ENCODE data around the gene SFPQ.
"Not testable (repeated sequence)": the region's sequence is repeated elsewhere in the genome, so short reads cannot be mapped to it uniquely, and the experiment has no call there.

SFPQ gene

GRCh38 chr1:35142728-35143127 lies 50.2 kb downstream of the SFPQ start:
- H3K27ac ChIP-seq (ENCODE audit: insufficient read depth, low read depth, low read length, poor library complexity, severe bottlenecking); H3K9me3 ChIP-seq (ENCODE audit: control insufficient read depth, low read length); H3K36me3 ChIP-seq (ENCODE audit: control insufficient read depth, insufficient read depth, low read length); H3K4me1 ChIP-seq (ENCODE audit: control insufficient read depth, insufficient read depth, low read length); H3K4me3 ChIP-seq (ENCODE audit: insufficient read depth, low read depth, low read length); H3K27me3 ChIP-seq (ENCODE audit: control insufficient read depth, insufficient read depth, low read length, poor library complexity, severe bottlenecking): not testable (repeated sequence)
- 94 to 95% methylated on average over 9 of the region's 9 CpGs for WGBS, 2 experiments

- H3K27me3 ChIP-seq (ENCODE audit: control insufficient read depth, insufficient read depth, low read length, poor library complexity, severe bottlenecking); H3K4me3 ChIP-seq (ENCODE audit: insufficient read depth, low read depth, low read length); H3K9me3 ChIP-seq (ENCODE audit: control insufficient read depth, low read length); H3K27ac ChIP-seq (ENCODE audit: insufficient read depth, low read depth, low read length, poor library complexity, severe bottlenecking); H3K36me3 ChIP-seq (ENCODE audit: control insufficient read depth, insufficient read depth, low read length); H3K4me1 ChIP-seq (ENCODE audit: control insufficient read depth, insufficient read depth, low read length): not testable (repeated sequence)
Measured at GRCh38 chr1:35142294-35142693, 50.7 kb downstream of the SFPQ start.

GRCh38 chr1:35137590-35137989 lies 55.4 kb downstream of the SFPQ start:
- not testable (repeated sequence) for H3K27me3 ChIP-seq (ENCODE audit: control insufficient read depth, insufficient read depth, low read length, poor library complexity, severe bottlenecking); H3K4me1 ChIP-seq (ENCODE audit: control insufficient read depth, insufficient read depth, low read length); H3K4me3 ChIP-seq (ENCODE audit: insufficient read depth, low read depth, low read length); H3K36me3 ChIP-seq (ENCODE audit: control insufficient read depth, insufficient read depth, low read length); H3K27ac ChIP-seq (ENCODE audit: insufficient read depth, low read depth, low read length, poor library complexity, severe bottlenecking); H3K9me3 ChIP-seq (ENCODE audit: control insufficient read depth, low read length)
- WGBS, 2 experiments = 91 to 95% methylated on average over 5 of the region's 5 CpGs

DNA sequence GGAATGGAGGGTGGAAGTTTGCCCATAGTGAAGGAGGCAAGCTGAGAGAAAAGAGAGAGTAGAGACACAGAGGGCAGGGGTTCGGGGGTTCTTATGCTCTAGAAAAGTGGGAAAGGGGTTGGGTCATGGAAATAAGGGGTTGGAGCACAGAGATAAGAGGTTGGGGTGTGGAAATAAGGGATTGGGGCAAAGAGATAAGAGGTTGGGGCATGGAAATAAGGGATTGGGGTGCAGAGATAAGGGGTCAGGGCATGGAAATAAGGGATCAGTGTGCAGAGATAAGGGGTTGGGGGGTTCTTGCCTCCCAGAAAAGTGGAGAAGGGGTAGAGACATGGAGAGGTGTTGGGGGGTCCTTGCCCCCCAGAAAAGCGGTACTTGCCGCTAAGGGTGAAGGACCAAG lies 56.2 kb downstream of the SFPQ start:
- H3K9me3 ChIP-seq (ENCODE audit: control insufficient read depth, low read length) = no peaks in the 10 kb centered on the region
- no peak overlapping the region for H3K4me3 ChIP-seq (ENCODE audit: insufficient read depth, low read depth, low read length)
- 91 to 97% methylated on average over 3 of the region's 3 CpGs for WGBS, 2 experiments
- H3K27me3 ChIP-seq (ENCODE audit: control insufficient read depth, insufficient read depth, low read length, poor library complexity, severe bottlenecking) = no peaks in the 10 kb centered on the region
- no peaks in the 10 kb centered on the region for H3K36me3 ChIP-seq (ENCODE audit: control insufficient read depth, insufficient read depth, low read length)
- H3K27ac ChIP-seq (ENCODE audit: insufficient read depth, low read depth, low read length, poor library complexity, severe bottlenecking) = no peak overlapping the region
- no peaks in the 10 kb centered on the region for H3K4me1 ChIP-seq (ENCODE audit: control insufficient read depth, insufficient read depth, low read length)
